ENCODE measurements around the gene LCE7A. TPM values are rescaled to one million over a fixed set of nuclear protein-coding genes. Genes with fewer than 3 reads are reported as not detected.

Gene LCE7A
- total RNA-seq, 1 donor from 2014 or later, result not detected

Other genes starting within 250 kb of the LCE7A start
- not detected in 2 replicates for gene LCE3B, start 246.2 kb upstream of the LCE7A start, total RNA-seq
- not detected in 2 replicates for gene LCE3A, start 236.9 kb upstream of the LCE7A start, total RNA-seq
- gene LCE2D, start 196.6 kb upstream of the LCE7A start, total RNA-seq, result not detected in 2 replicates
- not detected in 2 replicates for gene LCE2C, start 184.7 kb upstream of the LCE7A start, total RNA-seq
- not detected in 2 replicates for gene LCE2B, start 173.9 kb upstream of the LCE7A start, total RNA-seq
- not detected in 2 replicates for gene LCE2A, start 161.7 kb upstream of the LCE7A start, total RNA-seq
- not detected in 2 replicates for gene LCE4A, start 151.8 kb upstream of the LCE7A start, total RNA-seq
- not detected in 2 replicates for gene KPRP, start 102.0 kb upstream of the LCE7A start, total RNA-seq
- not detected in 2 replicates for gene LCE1F, start 84.9 kb upstream of the LCE7A start, total RNA-seq
- not detected in 2 replicates for gene LCE1E, start 73.7 kb upstream of the LCE7A start, total RNA-seq
- gene LCE1D, start 63.3 kb upstream of the LCE7A start, total RNA-seq, result not detected in 2 replicates
- gene LCE1C, start 53.3 kb upstream of the LCE7A start, total RNA-seq, result not detected in 2 replicates
- gene LCE1B, start 48.0 kb upstream of the LCE7A start, total RNA-seq, result not detected in 2 replicates
- gene LCE1A, start 32.5 kb upstream of the LCE7A start, total RNA-seq, result not detected in 2 replicates
- gene LCE6A, start 17.1 kb upstream of the LCE7A start, total RNA-seq, result not detected in 2 replicates
- not detected in 2 replicates for gene SMCP, start 18.3 kb downstream of the LCE7A start, total RNA-seq
- gene IVL, start 48.5 kb downstream of the LCE7A start, total RNA-seq, result not detected in 2 replicates
- not detected in 2 replicates for gene SPRR5, start 87.2 kb downstream of the LCE7A start, total RNA-seq
- gene SPRR4, start 110.7 kb downstream of the LCE7A start, total RNA-seq, result not detected in 2 replicates
- gene SPRR1A, start 124.1 kb downstream of the LCE7A start, total RNA-seq, result not detected in 2 replicates
- gene SPRR3, start 141.8 kb downstream of the LCE7A start, total RNA-seq, result not detected in 2 replicates
- not detected in 2 replicates for gene SPRR1B, start 171.2 kb downstream of the LCE7A start, total RNA-seq
- gene SPRR2D, start 181.1 kb downstream of the LCE7A start, total RNA-seq, result not detected in 2 replicates
- gene SPRR2A, start 197.5 kb downstream of the LCE7A start, total RNA-seq, result not detected in 2 replicates
- gene SPRR2B, start 211.6 kb downstream of the LCE7A start, total RNA-seq, result not detected in 2 replicates
- gene SPRR2E, start 234.5 kb downstream of the LCE7A start, total RNA-seq, result not detected in 2 replicates